ENCODE measurements around the gene CITED2. TPM values are rescaled to one million over a fixed set of nuclear protein-coding genes. Genes with fewer than 3 reads are reported as not detected.

Gene CITED2
- total and polyA plus RNA-seq, 2 experiments from 2014 or later, result 26.6 to 76.9 TPM

- H3K9me3 Mint-ChIP-seq, result no peaks in the 10 kb centered on the region
- no peak for ATAC-seq
- no peak overlapping the region for H3K4me2 ChIP-seq
These were observed 24.2 kb upstream of the CITED2 start for GRCh38 chr6:139398658-139399057.

More at GRCh38 chr6:139398658-139399057, 24.2 kb upstream of the CITED2 start:
- no peak overlapping the region for H3K4me3 Mint-ChIP-seq
- Histone ChIP-seq H3K4me1 (ENCODE audit: insufficient read depth) (peaks cover 9% of the 10 kb centered on the region), H3K4me3 (no peak overlapping the region), H3K27ac (ENCODE audit: low read depth) (no peak overlapping the region), H4K20me1 (replicated peaks; ENCODE audit: insufficient read depth) (no peaks in the 10 kb centered on the region), H2AFZ (no peak overlapping the region), H3K36me3 (ENCODE audit: insufficient read depth) (no peaks in the 10 kb centered on the region), H3K27me3 (ENCODE audit: insufficient read depth) (peaks cover 58% of the 10 kb centered on the region), H3K79me2 (replicated peaks; ENCODE audit: insufficient read depth) (no peaks in the 10 kb centered on the region), H3K9me2 (ENCODE audit: insufficient read depth) (no peaks in the 10 kb centered on the region), H3F3A (replicated peaks; ENCODE audit: low read depth) (no peaks in the 10 kb centered on the region)
- no peak for TF ChIP-seq ZNF331 (CRISPR knock-in tag; IDR thresholded peaks at IDR 0.05; ENCODE audit: low read depth)
- TF ChIP-seq CTCF (conservative IDR thresholded peaks at IDR 0.05; ENCODE audit: low read depth in 2 of 2), result no peak
- no peak for TF ChIP-seq STAT1 (IDR thresholded peaks at IDR 0.05; ENCODE audit: unreplicated experiment)
- TF ChIP-seq POLR2AphosphoS5 (IDR thresholded peaks at IDR 0.05; ENCODE audit: low read depth), result no peak
- no peak for TF ChIP-seq EZH2 (IDR thresholded peaks at IDR 0.05; ENCODE audit: low read depth, unreplicated experiment)
- no peak for TF ChIP-seq ZNF114 (CRISPR knock-in tag; IDR thresholded peaks at IDR 0.05)
- no peak for TF ChIP-seq EZH2phosphoT487 (IDR thresholded peaks at IDR 0.05; ENCODE audit: unreplicated experiment)
- no peak for TF ChIP-seq CREB1 (CRISPR knock-in tag; IDR thresholded peaks at IDR 0.05; ENCODE audit: low read depth)
- no peak for TF ChIP-seq REST (IDR thresholded peaks at IDR 0.05; ENCODE audit: unreplicated experiment)
- TF ChIP-seq JUNB (IDR thresholded peaks at IDR 0.05; ENCODE audit: unreplicated experiment), result no peak
- TF ChIP-seq ZNF462 (CRISPR knock-in tag; IDR thresholded peaks at IDR 0.05), result no peak
- no peak for TF ChIP-seq NANOG (IDR thresholded peaks at IDR 0.05; ENCODE audit: borderline replicate concordance)
- TF ChIP-seq ETS1 (IDR thresholded peaks at IDR 0.05), result no peak
- H3K4me1 Mint-ChIP-seq, result peaks cover 12% of the 10 kb centered on the region
- no peaks in the 10 kb centered on the region for H3K36me3 Mint-ChIP-seq (ENCODE audit: low read depth)
- H3K27me3 Mint-ChIP-seq (ENCODE audit: insufficient read depth, low read depth, poor library complexity), result peaks cover 46% of the 10 kb centered on the region
- no peak overlapping the region for H3K27ac Mint-ChIP-seq
- no peak for DNase-seq (ENCODE audit: low spot score)
